Measurements from ENCODE around the gene TTYH1. TPM values are rescaled to one million over a fixed set of nuclear protein-coding genes. Genes with fewer than 3 reads are reported as not detected.

TTYH1 gene
- total RNA-seq, 1 donor from 2014 or later, result 50.7 TPM

- no peak for TF ChIP-seq CTCF (conservative IDR thresholded peaks at IDR 0.05)
- Mint-ChIP-seq H3K27ac (no peak overlapping the region), H3K4me1 (ENCODE audit: unreplicated experiment) (peaks cover 20% of the 10 kb centered on the region), H3K36me3 (peaks cover 5% of the 10 kb centered on the region), H3K27me3 (peaks cover 50% of the 10 kb centered on the region), H3K4me3 (peak overlapping the region; percentile 54), H3K9me3 (peaks cover 1% of the 10 kb centered on the region)
- no peak for DNase-seq (ENCODE audit: extremely low spot score, unreplicated experiment)
Measured at GRCh38 chr19:54418930-54419800, 3.9 kb downstream of the TTYH1 start.

GRCh38 chr19:54420068-54420382 lies 4.8 kb downstream of the TTYH1 start:
- H3K27me3 Mint-ChIP-seq, result peaks cover 43% of the 10 kb centered on the region
- no peak for TF ChIP-seq CTCF (conservative IDR thresholded peaks at IDR 0.05)
- no peak for DNase-seq (ENCODE audit: extremely low spot score, unreplicated experiment)
- peaks cover 5% of the 10 kb centered on the region for H3K36me3 Mint-ChIP-seq
- H3K9me3 Mint-ChIP-seq, result no peaks in the 10 kb centered on the region
- no peak overlapping the region for H3K27ac Mint-ChIP-seq
- peak overlapping the region; percentile 54 for H3K4me3 Mint-ChIP-seq
- peaks cover 20% of the 10 kb centered on the region for H3K4me1 Mint-ChIP-seq (ENCODE audit: unreplicated experiment)

DNA sequence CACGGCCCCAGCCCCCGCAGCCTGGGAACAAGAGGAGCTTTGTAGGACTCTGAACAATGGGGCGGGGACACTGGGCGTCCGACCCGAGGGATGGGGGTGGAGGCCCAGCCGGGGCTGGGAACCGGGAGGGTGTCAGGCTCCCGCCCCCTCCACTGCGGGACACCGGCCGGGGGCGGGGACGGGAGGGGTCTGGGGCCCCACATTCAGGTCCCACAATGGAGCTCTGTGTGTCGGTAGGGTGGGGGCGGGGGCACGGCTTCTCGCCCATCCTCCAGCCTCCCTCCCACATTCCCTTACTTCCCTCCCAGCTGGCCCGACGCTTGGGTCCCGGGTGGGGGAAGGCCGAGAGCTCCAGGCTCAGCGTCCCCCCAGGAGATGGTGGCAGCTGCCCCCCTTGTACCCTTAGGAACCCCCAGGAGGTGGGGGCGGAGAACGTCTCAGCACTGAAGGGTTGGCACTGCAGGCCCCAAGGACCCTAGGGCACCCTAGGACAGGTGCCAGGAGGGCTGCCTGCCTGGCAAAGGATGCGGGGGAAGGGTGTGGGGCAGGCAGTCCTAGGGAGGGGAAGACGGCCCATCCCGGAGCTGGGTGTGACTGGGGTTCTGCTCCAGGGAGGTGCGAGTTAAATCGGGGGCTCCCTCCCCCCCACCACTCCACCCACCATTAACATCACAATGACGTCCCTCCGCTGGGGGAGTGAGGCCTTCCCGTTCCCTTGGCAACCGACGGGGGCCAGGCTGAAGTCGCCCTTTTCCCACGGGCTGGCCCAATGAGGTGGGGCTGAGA lies 5.3 kb downstream of the TTYH1 start:
- DNase-seq (ENCODE audit: extremely low spot score, unreplicated experiment), result no peak
- H3K9me3 Mint-ChIP-seq, result no peaks in the 10 kb centered on the region
- peaks cover 5% of the 10 kb centered on the region for H3K36me3 Mint-ChIP-seq
- no peak overlapping the region for H3K4me3 Mint-ChIP-seq
- no peak overlapping the region for H3K27ac Mint-ChIP-seq
- H3K27me3 Mint-ChIP-seq, result peaks cover 47% of the 10 kb centered on the region
- H3K4me1 Mint-ChIP-seq (ENCODE audit: unreplicated experiment), result peaks cover 20% of the 10 kb centered on the region
- no peak for TF ChIP-seq CTCF (conservative IDR thresholded peaks at IDR 0.05)

- Mint-ChIP-seq H3K27ac (no peak overlapping the region), H3K36me3 (peaks cover 5% of the 10 kb centered on the region), H3K27me3 (peaks cover 47% of the 10 kb centered on the region), H3K9me3 (no peaks in the 10 kb centered on the region), H3K4me3 (no peak overlapping the region), H3K4me1 (ENCODE audit: unreplicated experiment) (peaks cover 20% of the 10 kb centered on the region)
- TF ChIP-seq CTCF (conservative IDR thresholded peaks at IDR 0.05), result no peak
- DNase-seq (ENCODE audit: extremely low spot score, unreplicated experiment), result no peak
Measured at GRCh38 chr19:54421169-54421516, 5.9 kb downstream of the TTYH1 start.

DNA sequence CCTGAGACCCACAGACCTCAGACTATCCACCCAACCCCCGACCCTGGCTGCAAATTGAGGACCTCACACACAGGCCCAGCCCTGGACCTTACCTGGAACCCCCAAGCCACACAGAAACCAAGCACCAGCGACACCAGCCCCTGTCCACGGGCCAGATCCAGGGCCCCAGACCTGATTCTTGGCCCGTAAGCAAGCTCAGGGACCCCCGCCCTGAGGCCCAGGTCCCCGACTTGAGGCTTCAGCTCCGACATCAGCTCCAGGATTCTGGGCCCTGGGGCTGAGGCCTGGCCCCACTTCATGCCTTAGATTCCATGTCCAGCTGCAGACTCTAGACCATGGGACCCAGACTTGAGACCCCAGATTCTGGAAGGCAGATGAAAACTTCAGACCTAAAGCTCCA lies 6.3 kb downstream of the TTYH1 start:
- H3K4me3 Mint-ChIP-seq, result no peak overlapping the region
- DNase-seq (ENCODE audit: extremely low spot score, unreplicated experiment), result no peak
- peaks cover 20% of the 10 kb centered on the region for H3K4me1 Mint-ChIP-seq (ENCODE audit: unreplicated experiment)
- H3K9me3 Mint-ChIP-seq, result no peaks in the 10 kb centered on the region
- peaks cover 5% of the 10 kb centered on the region for H3K36me3 Mint-ChIP-seq
- H3K27me3 Mint-ChIP-seq, result peaks cover 50% of the 10 kb centered on the region
- TF ChIP-seq CTCF (conservative IDR thresholded peaks at IDR 0.05), result no peak
- H3K27ac Mint-ChIP-seq, result no peak overlapping the region

Measured in type B pancreatic cell (in vitro differentiated cells).